Measurements from ENCODE around the gene CAPZA2. TPM values are rescaled to one million over a fixed set of nuclear protein-coding genes. Genes with fewer than 3 reads are reported as not detected.

CAPZA2 gene
- total RNA-seq, 4 donors from 2014 or later = 142 to 215 (median 176) TPM

GRCh38 chr7:116824449-116824848 is 37.9 kb upstream of the CAPZA2 start:
- Histone ChIP-seq H3K9me3 (no peaks in the 10 kb centered on the region), H3K27ac (no peak overlapping the region), H3K27me3 (no peaks in the 10 kb centered on the region), H3K4me3 (replicated peaks in 1 of 3) (no peak overlapping the region), H3K4me1 (no peaks in the 10 kb centered on the region), H3K36me3 (no peaks in the 10 kb centered on the region)
- TF ChIP-seq POLR2A (IDR thresholded peaks at IDR 0.05) = no peak
- TF ChIP-seq, protein P1, sequence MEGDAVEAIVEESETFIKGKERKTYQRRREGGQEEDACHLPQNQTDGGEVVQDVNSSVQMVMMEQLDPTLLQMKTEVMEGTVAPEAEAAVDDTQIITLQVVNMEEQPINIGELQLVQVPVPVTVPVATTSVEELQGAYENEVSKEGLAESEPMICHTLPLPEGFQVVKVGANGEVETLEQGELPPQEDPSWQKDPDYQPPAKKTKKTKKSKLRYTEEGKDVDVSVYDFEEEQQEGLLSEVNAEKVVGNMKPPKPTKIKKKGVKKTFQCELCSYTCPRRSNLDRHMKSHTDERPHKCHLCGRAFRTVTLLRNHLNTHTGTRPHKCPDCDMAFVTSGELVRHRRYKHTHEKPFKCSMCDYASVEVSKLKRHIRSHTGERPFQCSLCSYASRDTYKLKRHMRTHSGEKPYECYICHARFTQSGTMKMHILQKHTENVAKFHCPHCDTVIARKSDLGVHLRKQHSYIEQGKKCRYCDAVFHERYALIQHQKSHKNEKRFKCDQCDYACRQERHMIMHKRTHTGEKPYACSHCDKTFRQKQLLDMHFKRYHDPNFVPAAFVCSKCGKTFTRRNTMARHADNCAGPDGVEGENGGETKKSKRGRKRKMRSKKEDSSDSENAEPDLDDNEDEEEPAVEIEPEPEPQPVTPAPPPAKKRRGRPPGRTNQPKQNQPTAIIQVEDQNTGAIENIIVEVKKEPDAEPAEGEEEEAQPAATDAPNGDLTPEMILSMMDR (IDR thresholded peaks at IDR 0.05) = no peak
- intact Hi-C loops (cut with DNase I) = no loop called here
- no peak for DNase-seq

DNA sequence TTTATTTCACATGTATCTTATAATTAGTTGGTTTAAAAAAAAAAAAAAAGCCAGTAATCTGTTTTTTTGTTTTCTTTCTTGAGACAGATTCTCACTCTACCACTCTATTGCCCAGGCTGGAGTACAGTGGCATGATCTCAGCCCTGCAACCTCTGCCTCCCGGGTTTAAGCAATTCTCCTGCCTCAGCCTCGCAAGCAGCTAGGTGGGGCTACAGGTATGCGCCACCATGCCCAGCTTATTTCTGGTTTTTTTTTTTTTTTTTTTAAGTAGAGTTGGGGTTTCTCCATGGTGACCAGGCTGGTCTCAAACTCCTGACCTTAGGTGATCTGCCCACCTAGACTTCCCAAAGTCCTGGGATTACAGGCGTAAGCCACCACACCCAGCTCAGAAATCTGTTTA is 34.1 kb upstream of the CAPZA2 start:
- 93% methylated on average over 4 of the region's 4 CpGs for WGBS, 2 donors
- DNase-seq = no peak
- TF ChIP-seq POLR2A (IDR thresholded peaks at IDR 0.05) = no peak
- TF ChIP-seq, protein P1 (IDR thresholded peaks at IDR 0.05) = no peak
- H3K9me3 ChIP-seq = no peaks in the 10 kb centered on the region
- H3K4me1 ChIP-seq = no peaks in the 10 kb centered on the region
- no peaks in the 10 kb centered on the region for H3K36me3 ChIP-seq
- intact Hi-C loops (cut with DNase I) = no loop called here
- H3K27ac ChIP-seq = no peak overlapping the region
- no peaks in the 10 kb centered on the region for H3K27me3 ChIP-seq
- H3K4me3 ChIP-seq (replicated peaks in 1 of 3) = no peak overlapping the region

DNA sequence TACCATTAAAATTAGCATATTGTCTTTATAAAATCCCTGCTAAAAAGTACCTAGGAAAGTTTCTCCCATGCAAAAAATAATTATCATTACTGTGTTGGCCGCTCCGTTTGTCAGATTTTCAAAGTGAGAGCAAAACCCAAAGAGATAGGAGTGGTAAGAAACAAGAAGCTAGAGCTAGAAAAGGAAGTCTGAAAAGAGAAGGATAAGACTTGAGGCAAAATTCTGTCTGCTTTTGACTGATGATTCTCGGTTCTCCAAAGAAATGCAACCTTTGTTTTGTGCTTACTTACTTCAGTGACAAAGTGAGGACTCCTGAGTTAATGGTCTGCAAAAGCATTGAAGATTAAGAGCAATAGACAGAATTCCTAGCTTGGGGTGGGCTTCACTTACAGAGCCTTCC is 33.3 kb upstream of the CAPZA2 start:
- intact Hi-C loops (cut with DNase I) = no loop called here
- TF ChIP-seq, protein P1 (IDR thresholded peaks at IDR 0.05) = no peak
- TF ChIP-seq POLR2A (IDR thresholded peaks at IDR 0.05) = no peak
- 75 to 86% methylated on average over 3 of the region's 3 CpGs for WGBS, 2 donors
- Histone ChIP-seq H3K27ac (no peak overlapping the region), H3K4me3 (replicated peaks in 1 of 3) (no peak overlapping the region), H3K9me3 (no peaks in the 10 kb centered on the region), H3K4me1 (no peaks in the 10 kb centered on the region), H3K36me3 (no peaks in the 10 kb centered on the region), H3K27me3 (no peaks in the 10 kb centered on the region)
- DNase-seq = no peak

DNA sequence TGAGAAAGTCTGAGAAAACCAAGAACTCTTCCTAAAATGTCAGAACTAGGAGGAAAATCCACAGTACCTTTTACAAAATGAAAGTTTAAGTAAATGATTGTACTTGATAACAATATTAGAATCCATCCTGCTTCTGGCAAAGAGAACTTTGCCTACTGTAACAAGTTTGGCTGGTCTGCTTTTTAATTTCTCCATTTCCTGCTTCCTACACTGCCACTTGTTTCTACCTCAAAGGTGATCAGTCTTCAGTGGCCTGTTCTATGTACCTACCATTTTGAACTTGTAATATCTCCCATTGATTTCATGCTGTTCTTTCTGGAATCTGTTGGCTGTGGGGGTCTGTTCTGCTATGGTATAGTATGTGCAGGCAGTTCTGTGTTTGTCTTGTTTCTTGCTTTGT is 32.9 kb upstream of the CAPZA2 start:
- Histone ChIP-seq H3K27ac (no peak overlapping the region), H3K4me3 (replicated peaks in 1 of 3) (no peak overlapping the region), H3K36me3 (no peaks in the 10 kb centered on the region), H3K27me3 (no peaks in the 10 kb centered on the region), H3K4me1 (no peaks in the 10 kb centered on the region), H3K9me3 (no peaks in the 10 kb centered on the region)
- DNase-seq = no peak
- no peak for TF ChIP-seq POLR2A (IDR thresholded peaks at IDR 0.05)
- TF ChIP-seq, protein P1 (IDR thresholded peaks at IDR 0.05) = no peak
- intact Hi-C loops (cut with DNase I) = no loop called here

DNA sequence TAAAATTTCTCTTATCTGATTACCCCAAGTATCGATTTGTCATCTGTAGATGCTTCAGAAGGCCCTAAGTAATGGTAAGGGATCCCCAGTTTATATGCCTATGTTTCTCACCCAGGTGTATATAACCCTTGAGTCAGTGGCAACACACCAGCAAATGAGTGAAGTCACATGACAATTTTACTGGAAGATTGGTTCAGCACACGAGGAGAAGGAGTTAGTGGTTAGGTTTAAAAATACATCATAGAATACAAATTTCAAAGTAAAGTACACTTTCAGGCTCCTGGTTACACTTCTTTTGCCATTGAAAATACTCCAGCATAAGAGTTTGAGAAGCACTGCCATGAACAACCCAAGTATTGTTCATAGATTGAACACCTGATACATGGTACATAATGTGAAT is 29.7 kb upstream of the CAPZA2 start:
- intact Hi-C loops (cut with DNase I) = no loop called here
- Histone ChIP-seq H3K36me3 (no peaks in the 10 kb centered on the region), H3K4me1 (no peaks in the 10 kb centered on the region), H3K4me3 (replicated peaks in 1 of 3) (no peak overlapping the region), H3K27ac (no peak overlapping the region), H3K9me3 (no peaks in the 10 kb centered on the region), H3K27me3 (no peaks in the 10 kb centered on the region)
- DNase-seq = no peak
- WGBS, 2 donors = 70 to 72% methylated on average over 2 of the region's 2 CpGs
- TF ChIP-seq POLR2A (IDR thresholded peaks at IDR 0.05) = no peak
- TF ChIP-seq, protein P1 (IDR thresholded peaks at IDR 0.05) = no peak
